ENCODE data around the gene PYGB.
"Not testable (repeated sequence)": the region's sequence is repeated elsewhere in the genome, so short reads cannot be mapped to it uniquely, and the experiment has no call there.

The PYGB gene

DNA sequence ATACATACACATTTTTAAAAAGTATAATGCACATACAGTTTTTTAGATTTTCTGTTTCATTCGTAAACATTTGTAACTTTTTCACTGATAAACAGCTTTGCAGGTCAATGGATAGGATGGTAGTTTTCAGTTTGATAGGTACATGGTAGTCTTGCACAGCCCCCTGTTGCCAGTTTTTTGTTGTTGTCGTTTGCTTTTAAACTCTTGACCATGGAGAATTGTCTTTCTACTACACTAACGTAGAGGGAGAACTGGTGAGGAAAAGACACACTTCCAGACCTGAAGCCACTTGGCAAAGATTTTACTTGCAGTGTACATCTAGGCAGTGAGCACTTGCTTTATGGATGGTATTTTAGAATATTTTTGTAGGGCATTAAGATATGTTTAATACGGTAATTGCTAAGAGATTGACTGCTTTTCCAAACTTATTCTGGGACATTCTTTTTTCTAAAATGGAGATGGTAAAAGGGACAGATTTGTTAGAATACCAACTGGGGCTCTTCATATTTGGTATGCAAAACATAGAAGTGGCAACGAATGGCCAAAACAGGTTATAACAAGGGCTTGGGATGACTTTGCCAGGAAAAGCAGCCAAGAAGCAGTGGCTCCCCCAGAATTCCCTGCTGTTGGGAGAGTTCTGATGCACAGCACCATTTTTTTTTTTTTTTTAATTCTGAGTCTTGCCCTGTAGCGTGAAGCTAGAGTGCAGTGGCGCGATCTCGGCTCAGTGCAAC lies 1.5 kb downstream of the PYGB start:
- no peak for DNase-seq (ENCODE audit: low read depth in 3 of 3)

DNA sequence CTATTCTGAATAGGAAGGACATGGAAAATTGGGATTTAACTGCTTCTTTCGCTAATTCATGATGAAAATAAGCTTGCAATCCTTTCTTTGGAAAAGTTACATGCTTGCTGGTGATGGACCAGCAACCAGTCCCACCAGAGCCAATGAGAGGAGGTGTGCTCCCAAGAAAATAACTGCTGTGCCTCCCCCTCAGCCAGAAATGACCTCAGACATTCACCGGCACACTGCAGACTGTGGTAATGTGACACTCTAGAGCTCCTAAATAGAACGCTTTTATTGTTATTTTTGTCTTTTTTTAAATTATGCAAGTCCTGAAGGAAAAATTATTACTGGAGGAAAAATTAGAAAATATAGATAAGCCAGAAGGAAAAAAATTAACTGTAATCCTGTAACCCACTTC lies 2.6 kb downstream of the PYGB start:
- DNase-seq (ENCODE audit: low read depth in 3 of 3), result no peak

DNA sequence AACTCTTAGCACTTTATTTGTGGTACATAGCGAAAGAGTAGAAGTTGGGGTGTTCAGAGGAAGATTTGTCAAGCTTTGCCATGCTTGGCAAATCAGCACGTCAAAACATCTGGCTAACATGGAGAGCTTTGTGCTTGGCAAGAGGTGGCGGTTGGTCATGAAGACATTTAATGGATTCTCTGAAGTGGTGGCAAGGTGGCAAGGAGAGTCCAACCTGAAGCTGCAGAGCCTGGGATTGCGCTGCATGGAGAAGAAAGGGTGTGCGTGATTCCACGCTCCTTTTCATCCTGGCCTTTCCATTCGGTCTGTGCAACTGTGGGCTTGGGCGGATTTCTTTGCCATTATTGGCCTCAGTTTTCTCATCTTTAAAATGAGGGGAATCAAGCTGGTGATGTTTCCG lies 3.1 kb downstream of the PYGB start:
- DNase-seq (ENCODE audit: low read depth in 3 of 3), result no peak

DNA sequence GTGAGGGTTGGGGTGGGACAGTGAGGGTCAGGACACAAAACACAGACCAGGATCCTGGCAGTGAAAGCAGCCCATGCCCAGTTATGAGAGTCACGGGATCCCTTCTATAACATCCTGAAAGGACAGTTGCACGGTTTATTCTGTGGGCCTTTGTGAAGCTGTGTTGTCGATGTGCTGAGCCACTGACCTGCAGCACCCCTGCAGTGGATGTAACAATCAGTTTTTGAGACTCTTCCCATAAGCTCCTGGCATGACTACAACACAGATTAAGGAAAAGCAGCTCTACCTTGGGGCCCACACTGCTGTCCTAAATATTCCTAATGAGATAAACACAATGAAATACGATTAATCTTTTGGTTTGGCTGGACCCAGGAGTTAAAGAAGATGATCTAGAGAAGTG lies 3.7 kb downstream of the PYGB start:
- DNase-seq (ENCODE audit: low read depth in 3 of 3), result no peak

DNA sequence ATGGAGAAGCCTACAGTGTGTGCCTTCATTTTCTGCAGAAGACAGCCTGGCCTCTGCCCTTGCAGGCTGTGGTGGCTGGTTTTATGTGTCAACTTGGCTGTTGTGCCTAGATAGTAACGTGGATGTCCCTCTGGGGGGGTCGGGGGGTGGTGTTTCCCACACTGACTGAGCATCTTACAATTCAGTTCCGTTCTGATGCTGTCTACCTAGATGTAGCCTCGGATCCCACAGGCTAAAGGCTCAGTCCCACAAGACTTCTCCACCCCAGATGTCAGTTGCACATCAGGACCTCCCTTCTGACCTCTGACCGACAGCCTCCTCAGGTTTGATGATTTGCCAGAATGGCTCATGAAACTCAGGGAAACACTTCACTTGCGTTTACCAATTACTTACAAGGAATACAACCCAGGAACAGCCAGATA lies 4.4 kb downstream of the PYGB start:
- no peak for DNase-seq (ENCODE audit: low read depth in 3 of 3)

DNA sequence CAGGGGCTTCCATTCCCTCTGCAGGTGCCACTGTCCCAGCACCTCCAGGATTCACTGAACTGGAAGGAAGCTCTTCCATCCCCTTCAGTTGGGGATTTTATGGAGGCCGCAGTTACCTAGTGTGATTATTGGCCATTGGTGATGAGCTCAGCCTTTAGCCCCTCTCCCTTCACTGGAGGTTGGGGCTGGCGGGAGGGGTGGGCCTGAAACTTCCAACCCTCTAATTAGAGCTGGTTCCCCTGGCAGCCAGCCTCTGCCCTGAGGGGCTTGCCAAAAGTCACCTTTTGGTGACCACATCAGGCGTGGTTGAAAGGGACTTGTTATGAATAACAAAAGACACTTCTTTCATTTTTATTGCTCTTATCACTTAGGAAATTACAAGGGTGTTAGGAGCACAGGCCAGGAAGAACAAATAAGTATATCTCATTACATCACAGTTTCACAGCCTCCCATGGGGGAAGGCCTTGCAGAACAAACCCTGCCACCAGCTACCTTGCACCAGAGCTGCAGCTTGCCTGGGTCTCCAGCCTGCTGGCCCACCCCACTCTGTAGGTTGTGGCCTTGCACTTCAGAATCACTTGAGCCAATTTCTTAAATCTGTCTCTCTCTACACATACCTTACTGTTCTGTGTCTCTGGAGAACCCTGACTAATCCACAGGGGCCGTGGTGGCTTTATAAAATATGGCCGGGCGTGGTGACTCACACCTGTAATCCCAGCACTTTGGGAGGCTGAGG lies 5.0 kb downstream of the PYGB start:
- DNase-seq (ENCODE audit: low read depth in 3 of 3), result no peak

DNA sequence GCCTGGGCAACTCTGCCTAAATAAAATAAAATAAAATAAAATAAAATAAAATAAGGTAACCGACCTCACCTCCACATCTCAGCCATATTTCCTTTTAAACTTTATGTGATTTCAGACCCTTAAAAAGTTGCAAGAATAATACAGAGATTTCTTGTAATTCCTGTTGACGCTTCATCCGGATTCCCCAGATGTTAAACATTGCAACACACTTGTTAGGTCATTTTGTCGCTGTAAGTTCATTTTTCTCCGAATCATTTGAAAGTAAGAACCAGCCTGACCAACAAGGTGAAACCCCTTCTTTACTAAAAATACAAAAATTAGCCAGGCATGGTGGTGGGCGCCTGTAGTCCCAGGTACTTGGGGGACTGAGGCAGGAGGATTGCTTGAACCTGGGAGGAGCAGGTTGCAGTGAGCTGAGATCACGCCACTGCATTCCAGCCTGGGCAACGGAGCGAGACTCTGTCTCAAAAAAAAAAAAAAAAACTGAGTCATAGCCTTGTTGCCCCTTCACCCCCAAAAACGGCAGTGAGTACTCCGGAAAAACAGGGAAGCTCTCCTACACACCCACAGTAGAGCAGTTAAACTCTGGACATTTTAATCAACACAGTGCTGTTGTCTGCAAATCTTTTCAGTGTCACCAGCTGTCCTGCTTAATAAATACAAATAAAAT lies 5.9 kb downstream of the PYGB start:
- DNase-seq (ENCODE audit: low read depth in 3 of 3), result no peak

DNA sequence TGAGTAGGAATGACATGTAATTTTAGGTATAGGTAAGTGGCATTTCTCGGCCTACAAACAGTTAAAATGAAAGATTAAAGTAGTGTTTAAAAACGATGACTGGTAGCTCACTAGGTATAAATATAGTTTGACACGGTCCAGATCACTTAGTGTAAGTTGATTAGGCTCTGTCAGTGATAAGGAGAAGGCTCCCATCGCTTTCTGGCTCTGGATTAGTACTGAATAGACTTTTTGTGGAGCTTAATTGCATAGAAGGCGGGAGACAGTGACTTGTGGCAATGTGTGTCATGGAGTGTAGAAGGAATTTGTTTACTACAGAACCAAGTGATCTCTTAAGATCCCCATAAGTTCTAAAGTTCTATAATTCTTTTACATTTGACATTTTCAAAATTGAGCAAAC lies 6.7 kb downstream of the PYGB start:
- no peak for DNase-seq (ENCODE audit: low read depth in 3 of 3)

DNA sequence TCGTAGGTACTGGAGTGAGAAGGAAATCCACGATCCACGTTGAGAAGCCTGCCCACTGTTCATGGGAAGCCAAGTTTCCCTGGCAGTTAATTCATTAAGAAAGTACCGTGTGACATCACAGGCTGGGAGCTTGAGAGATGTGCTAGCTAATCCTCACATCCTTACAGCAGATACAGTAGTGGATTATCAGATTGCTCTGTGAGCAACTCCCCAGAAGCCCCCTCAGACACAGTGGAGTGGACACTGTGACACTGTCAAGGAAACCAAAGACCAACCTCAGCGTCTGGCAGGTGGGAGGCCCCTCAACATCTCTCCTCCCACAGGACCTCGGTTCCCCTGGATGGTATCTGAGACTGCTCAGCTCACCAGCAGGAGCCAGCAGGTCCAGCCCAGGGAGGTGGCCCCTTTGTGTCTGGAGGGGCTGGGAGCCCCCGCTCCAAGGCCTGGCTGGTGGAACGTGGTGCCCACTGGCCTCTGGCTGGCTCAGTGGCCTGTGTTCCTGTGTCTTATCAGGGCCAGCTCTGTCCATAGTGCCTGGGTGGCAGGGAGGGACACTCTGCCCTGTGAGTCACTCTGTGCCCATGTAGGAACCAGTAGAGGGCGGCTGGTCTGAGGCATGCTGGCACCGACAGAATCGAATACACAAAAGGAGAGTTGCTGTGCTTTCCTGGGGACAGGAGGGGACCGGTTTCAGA lies 7.2 kb downstream of the PYGB start:
- no peak for DNase-seq (ENCODE audit: low read depth in 3 of 3)

DNA sequence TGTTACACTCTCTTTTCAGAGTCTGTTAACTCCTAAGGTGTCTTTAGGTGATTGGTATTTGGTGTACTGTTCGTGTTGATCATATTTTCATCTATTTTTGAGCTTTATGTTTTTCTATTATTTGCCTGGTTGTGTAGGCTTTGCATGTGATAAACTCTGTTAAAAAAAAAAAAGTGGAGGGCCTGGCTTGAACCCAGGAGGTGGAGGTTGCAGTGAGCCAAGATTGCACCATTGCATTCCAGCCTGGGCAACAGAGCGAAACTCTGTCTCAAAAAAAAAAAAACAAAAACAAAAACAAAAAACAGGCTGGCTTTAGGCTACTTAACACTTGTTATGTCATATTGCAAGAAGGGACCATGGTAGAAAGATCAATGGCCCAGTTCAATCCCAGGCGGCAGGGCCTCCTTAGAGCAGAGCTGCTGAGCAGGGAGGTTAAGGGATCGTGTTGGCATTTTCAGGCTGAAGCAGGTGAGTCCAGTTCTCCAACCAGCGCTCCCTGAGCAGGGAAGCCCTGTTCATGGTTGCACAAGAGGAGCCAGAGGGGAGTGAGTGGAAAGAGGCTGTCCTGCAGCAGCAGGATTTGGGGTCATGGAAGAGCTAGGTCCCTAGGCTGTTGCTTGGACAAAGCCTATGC lies 8.5 kb downstream of the PYGB start:
- DNase-seq (ENCODE audit: low read depth in 3 of 3), result no peak

DNA sequence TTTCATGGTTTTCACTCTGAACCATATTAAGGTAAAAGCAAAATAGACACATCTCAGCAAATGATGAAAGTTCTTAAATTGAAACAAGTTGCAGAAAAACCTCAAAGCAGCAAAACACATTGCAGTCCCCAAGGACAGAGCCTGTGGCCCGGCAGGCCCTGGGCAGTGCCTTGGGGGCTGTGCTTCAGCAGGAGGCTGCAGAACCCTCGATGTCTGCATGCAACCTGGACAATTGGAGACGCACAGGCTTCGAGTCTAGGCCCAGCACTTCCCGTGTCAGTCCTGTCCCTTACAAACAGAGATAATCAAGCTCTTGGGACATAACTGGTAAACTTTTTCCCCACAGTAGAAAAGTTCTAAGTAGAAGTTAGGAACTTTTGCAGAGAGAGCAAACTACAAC lies 9.2 kb downstream of the PYGB start:
- DNase-seq (ENCODE audit: low read depth in 3 of 3), result no peak

DNA sequence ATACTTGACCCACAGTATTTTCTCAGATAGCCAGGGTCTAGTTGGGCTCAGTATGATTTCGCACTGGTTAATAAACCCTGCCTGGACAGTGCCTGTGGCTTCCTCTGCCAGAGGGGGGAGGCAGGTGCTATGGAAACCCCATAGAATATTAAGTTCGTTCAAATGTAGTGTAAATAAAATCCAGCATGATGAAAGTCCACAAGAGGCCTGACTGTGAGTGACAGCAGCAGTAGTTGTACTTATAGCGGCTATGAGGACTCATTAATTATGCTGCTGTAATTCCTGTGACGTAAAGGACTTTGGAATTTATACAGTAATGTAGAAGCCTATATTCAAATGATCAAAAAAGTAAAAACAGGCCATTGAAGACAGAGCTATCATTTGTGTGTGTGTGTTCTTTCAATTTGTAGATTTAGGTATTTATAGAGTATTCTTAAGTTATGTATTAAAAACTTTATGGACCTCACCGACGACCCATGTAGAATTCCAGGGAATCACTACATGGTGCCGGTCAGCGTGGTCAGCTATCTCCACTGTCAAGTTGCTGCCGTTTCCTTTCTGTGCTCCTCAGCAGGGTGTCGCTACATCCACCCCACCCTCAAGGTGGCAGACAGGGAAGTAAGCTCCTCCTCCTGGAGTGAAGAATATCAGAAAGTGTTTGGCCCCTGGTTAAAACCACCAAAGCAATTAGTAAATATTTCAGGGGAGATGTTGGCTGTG lies 10.0 kb downstream of the PYGB start:
- DNase-seq (ENCODE audit: low read depth in 3 of 3), result no peak

DNA sequence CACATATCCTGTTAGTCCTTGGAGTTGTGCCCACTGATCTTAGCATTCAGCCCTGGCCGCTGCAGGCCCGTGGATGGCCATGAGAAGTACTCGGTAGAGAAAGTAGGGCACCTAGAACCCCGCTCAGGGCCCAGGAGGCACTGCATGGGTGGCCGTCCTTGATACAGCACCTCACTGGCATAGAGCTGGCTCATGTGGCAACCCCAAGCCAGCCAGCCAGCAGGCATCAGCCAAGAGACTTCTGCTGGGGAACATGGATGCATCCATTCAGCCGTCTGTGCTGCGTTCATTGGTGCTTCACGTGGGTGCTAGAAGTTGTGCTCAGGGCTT lies 10.6 kb downstream of the PYGB start:
- DNase-seq (ENCODE audit: low read depth in 3 of 3), result no peak

DNA sequence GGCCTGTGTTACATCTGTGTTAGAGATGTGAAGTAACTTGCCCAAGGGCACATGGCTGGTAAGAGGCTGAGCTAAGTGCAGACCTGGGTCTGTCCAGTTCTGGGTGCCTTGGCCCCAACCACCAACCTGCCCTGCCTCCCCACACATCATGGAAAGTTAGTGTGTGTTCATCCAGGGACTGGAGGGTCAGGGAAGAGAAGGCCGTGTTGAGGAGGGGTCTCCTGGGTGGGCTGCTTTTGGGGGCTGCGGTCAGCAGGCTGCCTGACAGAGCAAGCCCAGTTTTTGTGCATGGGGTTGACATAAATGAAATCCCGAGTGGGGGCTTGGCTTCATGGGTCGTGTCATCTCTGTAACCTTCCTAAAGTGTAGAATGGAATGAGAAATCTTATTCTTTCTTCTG lies 10.9 kb downstream of the PYGB start:
- DNase-seq (ENCODE audit: low read depth in 3 of 3), result no peak

DNA sequence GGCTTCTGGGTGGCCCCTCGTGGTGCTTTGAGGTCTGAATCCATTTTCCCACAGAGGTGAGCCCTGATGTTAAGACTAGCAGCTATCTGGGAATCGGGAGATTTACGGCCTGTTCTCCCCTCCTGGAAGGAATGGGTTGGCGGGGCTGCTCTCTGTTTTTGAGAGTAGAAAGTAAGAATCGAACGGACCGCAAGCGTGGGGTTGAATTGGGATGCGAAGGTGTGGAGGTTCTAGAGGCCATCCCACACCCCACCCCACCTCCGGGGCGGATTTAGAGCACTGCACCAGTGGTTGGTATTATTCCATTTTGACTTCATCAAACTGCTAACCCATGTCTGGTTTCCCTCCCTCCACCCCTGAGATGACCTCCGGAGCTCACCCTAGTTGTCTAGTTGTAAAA lies 11.5 kb downstream of the PYGB start:
- no peak for DNase-seq (ENCODE audit: low read depth in 3 of 3)

DNA sequence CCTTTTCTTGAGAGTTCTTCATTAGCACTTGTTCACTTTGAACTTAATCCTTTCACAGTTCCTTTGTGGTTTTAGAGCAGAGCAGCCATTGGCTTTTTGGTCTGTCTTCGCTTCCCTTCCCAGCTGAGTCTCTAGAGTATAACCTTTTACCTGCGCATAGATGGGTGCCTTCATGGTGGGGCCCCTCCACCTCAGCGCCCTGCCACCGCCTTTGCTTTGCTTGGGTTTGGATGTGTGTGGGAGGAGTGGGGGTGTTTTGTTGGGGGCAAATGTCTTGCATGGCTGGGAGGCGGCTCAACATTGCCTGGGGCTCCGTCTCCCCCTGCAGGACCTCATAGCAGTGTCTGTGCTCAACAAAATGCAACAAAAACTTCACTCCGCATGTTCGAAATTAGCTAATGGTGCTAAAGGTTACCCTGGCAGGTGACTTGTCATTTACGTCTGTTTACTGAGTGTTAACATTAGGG lies 11.9 kb downstream of the PYGB start:
- no peak for DNase-seq (ENCODE audit: low read depth in 3 of 3)

DNA sequence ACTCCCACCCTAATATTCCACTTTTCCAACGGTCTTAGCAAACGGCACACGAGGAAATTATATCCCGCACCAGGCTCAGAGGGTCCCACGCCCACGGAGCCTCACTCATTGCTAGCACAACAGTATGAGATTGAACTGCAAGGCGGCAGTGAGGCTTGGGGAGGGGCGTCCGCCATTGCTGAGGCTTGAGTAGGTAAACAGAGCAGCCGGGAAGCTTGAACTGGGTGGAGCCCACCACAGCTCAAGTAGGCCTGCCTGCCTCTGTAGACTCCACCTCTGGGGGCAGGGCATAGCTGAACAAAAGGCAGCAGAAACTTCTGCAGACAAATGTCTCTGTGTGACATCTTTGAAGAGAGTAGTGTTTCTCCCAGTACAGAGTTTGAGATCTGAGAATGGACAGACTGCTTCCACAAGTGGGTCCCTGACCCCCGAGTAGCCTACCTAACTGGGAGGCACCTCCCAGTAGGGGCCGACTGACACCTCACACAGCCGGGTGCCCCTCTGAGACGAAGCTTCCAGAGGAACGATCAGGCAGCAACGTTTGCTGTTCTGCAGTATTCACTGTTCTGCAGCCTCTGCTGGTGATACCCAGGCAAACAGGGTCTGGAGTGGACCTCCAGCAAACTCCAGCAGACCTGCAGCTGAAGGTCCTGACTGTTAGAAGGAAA lies 13.0 kb downstream of the PYGB start:
- DNase-seq (ENCODE audit: low read depth in 3 of 3), result not testable (repeated sequence)

DNA sequence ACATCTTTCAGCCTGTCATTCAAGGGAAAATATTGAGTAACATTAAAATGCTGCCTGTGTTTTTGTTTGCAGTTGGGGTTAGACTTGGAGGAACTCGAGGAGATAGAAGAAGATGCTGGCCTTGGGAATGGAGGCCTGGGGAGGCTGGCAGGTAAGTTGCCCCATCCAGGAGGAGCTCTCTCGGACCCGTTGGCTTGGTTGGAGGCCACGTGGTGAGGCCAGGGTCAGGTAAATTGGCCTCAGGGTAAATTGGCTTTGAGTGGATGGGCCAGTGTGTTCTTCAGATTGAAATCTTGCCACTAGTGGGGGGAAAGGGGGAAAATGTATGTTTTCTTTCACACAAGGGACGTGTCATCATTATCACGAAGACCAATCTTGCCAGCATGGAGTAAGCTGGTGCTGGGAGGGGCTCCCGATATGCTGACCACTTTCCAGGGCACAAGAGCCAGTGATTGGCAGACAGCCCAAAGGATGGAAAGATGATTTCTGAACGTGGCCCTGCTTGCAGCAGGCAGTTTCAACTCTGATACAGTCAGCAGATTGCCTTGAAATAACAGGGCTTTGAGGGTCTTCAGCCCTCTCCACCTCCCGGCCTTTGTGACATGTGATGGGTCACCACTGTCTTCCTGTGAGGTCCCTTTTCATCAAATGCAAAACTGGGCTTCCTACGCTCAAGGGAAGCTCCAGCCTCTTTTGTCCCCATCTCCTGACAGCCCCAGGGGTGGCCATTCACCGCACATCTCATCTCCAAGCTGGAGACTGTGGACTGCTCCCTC lies 21.4 kb downstream of the PYGB start:
- DNase-seq (ENCODE audit: low read depth in 3 of 3), result no peak

DNA sequence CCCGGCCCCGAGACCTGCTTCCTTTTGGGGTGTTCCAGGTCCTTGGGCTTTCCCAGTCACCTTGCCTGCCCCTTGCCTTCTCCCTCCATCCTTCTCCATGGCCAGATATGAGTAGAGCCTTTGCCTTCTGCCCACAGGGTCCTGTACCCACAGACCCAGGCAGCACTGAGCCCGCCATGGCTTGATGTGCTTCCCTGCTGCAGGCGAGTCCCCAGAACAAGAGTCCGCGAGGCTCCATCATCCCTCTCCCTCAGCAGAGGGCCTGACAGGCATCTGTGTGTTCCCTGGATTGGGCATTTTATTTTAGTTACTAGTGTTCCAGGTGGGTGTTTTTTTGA lies 21.9 kb downstream of the PYGB start:
- DNase-seq (ENCODE audit: low read depth in 3 of 3), result no peak

DNA sequence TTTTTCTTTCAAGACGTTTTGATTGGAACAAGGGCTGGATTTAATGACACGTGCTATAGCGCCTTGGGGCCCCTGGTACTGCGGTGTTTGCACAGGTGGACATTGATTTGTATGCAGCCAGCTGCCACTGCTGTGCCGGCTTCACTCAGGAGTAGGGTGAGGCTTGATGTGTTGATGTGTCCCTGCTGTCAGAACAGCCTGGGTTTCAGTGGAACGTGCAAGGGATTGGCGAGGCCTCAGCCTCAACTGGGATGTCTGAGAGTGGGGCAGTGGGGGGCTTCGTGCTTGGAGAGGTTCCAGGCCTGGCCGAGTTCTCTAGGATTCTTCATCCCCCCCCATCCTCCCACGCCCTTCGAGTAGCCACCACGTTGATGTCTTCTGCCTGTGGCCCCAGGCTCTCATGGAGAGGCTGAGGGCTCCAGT lies 23.0 kb downstream of the PYGB start:
- no peak for DNase-seq (ENCODE audit: low read depth in 3 of 3)
